PFSK-1 (cell line): ENCODE data around the gene CCDC110.

Experiments
- FOXP2 ChIP-seq: optimal IDR thresholded peaks from 2 replicates; pipeline ENCODE3; 2011; ENCODE audit warnings: borderline replicate concordance, control low read depth, inconsistent platforms; ENCODE audit not compliant: insufficient read depth; ENCODE audit errors: extremely low read length, extremely low read depth
- POLR2AphosphoS5 ChIP-seq: IDR thresholded peaks from 2 replicates; pipeline ENCODE4 v1.6.1; 2012; ENCODE audit warnings: low read depth, mild to moderate bottlenecking, control low read depth, low read length, moderate library complexity
- REST ChIP-seq, 2 experiments: IDR thresholded peaks; 2 replicates each; pipeline versions ENCODE4 v1.6.1 to v1.8.0; 2011 to 2012; ENCODE audit warnings: low read depth in 2 of 2, low read length in 2 of 2, control low read depth in 1 of 2, inconsistent platforms in 1 of 2, mild to moderate bottlenecking in 1 of 2, moderate library complexity in 1 of 2; ENCODE audit not compliant: insufficient read depth in 1 of 2
- SIN3A ChIP-seq: IDR thresholded peaks from 2 replicates; pipeline ENCODE4 v1.6.1; 2012; ENCODE audit warnings: mild to moderate bottlenecking, low read length, moderate library complexity, borderline replicate concordance; ENCODE audit not compliant: insufficient read depth
- TAF1 ChIP-seq: IDR thresholded peaks from 2 replicates; pipeline ENCODE4 v1.6.1; 2012; ENCODE audit warnings: low read length, control low read depth, borderline replicate concordance; ENCODE audit not compliant: insufficient read depth

CCDC110 gene

GRCh38 chr4:185416955-185417354 is 54.6 kb downstream of the CCDC110 start:
- TF ChIP-seq REST (IDR thresholded peaks at IDR 0.05; ENCODE audit: insufficient read depth in 1 of 2, low read depth in 2 of 2, low read length in 2 of 2) (no peak), SIN3A (no peak), POLR2AphosphoS5 (no peak), TAF1 (no peak), FOXP2 (no peak)

GRCh38 chr4:185412412-185412811 is 59.1 kb downstream of the CCDC110 start:
- TF ChIP-seq TAF1 (no peak), SIN3A (no peak), FOXP2 (no peak), REST (IDR thresholded peaks at IDR 0.05; ENCODE audit: insufficient read depth in 1 of 2, low read depth in 2 of 2, low read length in 2 of 2) (no peak), POLR2AphosphoS5 (no peak)

- no peak for TF ChIP-seq FOXP2
- TF ChIP-seq POLR2AphosphoS5, result no peak
- TF ChIP-seq REST (IDR thresholded peaks at IDR 0.05; ENCODE audit: insufficient read depth in 1 of 2, low read depth in 2 of 2, low read length in 2 of 2), result no peak
- no peak for TF ChIP-seq TAF1
- no peak for TF ChIP-seq SIN3A
These were observed 59.7 kb downstream of the CCDC110 start for GRCh38 chr4:185411849-185412248.

GRCh38 chr4:185408432-185408831 is 63.1 kb downstream of the CCDC110 start:
- TF ChIP-seq FOXP2 (no peak), REST (IDR thresholded peaks at IDR 0.05; ENCODE audit: insufficient read depth in 1 of 2, low read depth in 2 of 2, low read length in 2 of 2) (no peak), SIN3A (no peak), POLR2AphosphoS5 (no peak), TAF1 (no peak)
